K562 (cell line): ENCODE measurements around the gene AQP11. TPM values are rescaled to one million over a fixed set of nuclear protein-coding genes. Genes with fewer than 3 reads are reported as not detected.

Experiments
- CUX1 ChIP-seq: fragments of 200-800 bp; sonication (Bioruptor generic); IDR thresholded peaks from 2 replicates; pipeline ENCODE4 v1.6.1; 2016; ENCODE audit warnings: missing genetic modification characterization, missing compliant biosample characterization
- GTF2A2 ChIP-seq: IDR thresholded peaks from 2 replicates; pipeline ENCODE4 v1.6.1; 2016; ENCODE audit warnings: mild to moderate bottlenecking, missing genetic modification characterization, missing compliant biosample characterization
- HDGF ChIP-seq: fragments of 450-650 bp; IDR thresholded peaks from 2 replicates; pipeline ENCODE4 v1.6.1; 2016
- KDM5B ChIP-seq: fragments of 200-600 bp; sonication (generic); IDR thresholded peaks from 2 replicates; pipeline ENCODE4 v1.6.1; 2012; ENCODE audit warnings: low read depth, mild to moderate bottlenecking, moderate library complexity, low read length, control low read depth, inconsistent platforms; ENCODE audit not compliant: insufficient replicate concordance
- MAFG ChIP-seq: fragments of 450-650 bp; conservative IDR thresholded peaks from 2 replicates; pipeline ENCODE4 v1.6.1; 2016; ENCODE audit warnings: missing genetic modification characterization, missing compliant biosample characterization
- NR3C1 ChIP-seq: sonication (generic); formaldehyde crosslinking; IDR thresholded peaks from 2 replicates; pipeline ENCODE4 v1.8.1; 2022; ENCODE audit warnings: missing genetic modification reagents
- PHF21A ChIP-seq: fragments of 450-650 bp; IDR thresholded peaks from 2 replicates; pipeline ENCODE4 v1.6.1; 2017; ENCODE audit warnings: low read depth, borderline replicate concordance
- POLR2G ChIP-seq: fragments of 200-400 bp; formaldehyde crosslinking; IDR thresholded peaks from 2 replicates; pipeline ENCODE4 v1.6.1; 2017; ENCODE audit warnings: low read depth, mild to moderate bottlenecking, antibody characterized with exemption, low read length, moderate library complexity
- SMARCC2 ChIP-seq: fragments of 450-650 bp; IDR thresholded peaks from 2 replicates; pipeline ENCODE4 v1.6.1; 2017; ENCODE audit warnings: antibody characterized with exemption, moderate library complexity, mild to moderate bottlenecking, low read depth
- SRSF3 ChIP-seq: fragments of 200-400 bp; formaldehyde crosslinking; IDR thresholded peaks from 2 replicates; pipeline ENCODE4 v1.6.1; 2016; ENCODE audit warnings: mild to moderate bottlenecking, low read length, moderate library complexity; ENCODE audit not compliant: insufficient read depth
- TBL1XR1 ChIP-seq, 2 experiments: IDR thresholded peaks; 2 replicates each; pipeline ENCODE4 v1.6.1; 2012; ENCODE audit warnings: improper control_type of control experiment in 2 of 2, low read length in 2 of 2, mild to moderate bottlenecking in 1 of 2
- ZBTB1 ChIP-seq: sonication (generic); formaldehyde crosslinking; IDR thresholded peaks from 2 replicates; pipeline ENCODE4 v1.8.1; 2023; ENCODE audit warnings: missing genetic modification reagents, low read depth, mild to moderate bottlenecking, borderline replicate concordance
- ZBTB26 ChIP-seq: fragments of 450-650 bp; formaldehyde crosslinking; IDR thresholded peaks from 2 replicates; pipeline ENCODE4 v1.4.0; 2022; ENCODE audit warnings: missing genetic modification characterization
- ZC3H8 ChIP-seq: fragments of 450-650 bp; IDR thresholded peaks from 2 replicates; pipeline ENCODE4 v1.6.1; 2017
- ZNF282 ChIP-seq: sonication (generic); formaldehyde crosslinking; IDR thresholded peaks from 2 replicates; pipeline ENCODE4 v1.8.1; 2023; ENCODE audit warnings: missing genetic modification reagents
- ZNF445 ChIP-seq: fragments of 250-450 bp; sonication (Bioruptor Pico); IDR thresholded peaks from 2 replicates; pipeline ENCODE4 v1.4.0; 2020; ENCODE audit warnings: low read depth, mild to moderate bottlenecking, moderate library complexity
- polyA plus RNA-seq, 8 experiments: library from polyadenylated mRNA; depleted of rRNA in 4 of 8; stranded (reverse) in 5 of 8; unstranded in 3 of 8; fragments of >200 nt; fragmentation: Nextera tagmentation in 2 of 8; fragmentation: Illumina TruSeq in 1 of 8; extraction: Ambion mirVana in 2 of 8; extraction: Trizol in 1 of 8; gene quantifications; 2 replicates each; pipeline versions ENCODE4 v1.2.1 to v1.2.3, GENCODE V29; 2011 to 2014; ENCODE audit warnings: inconsistent platforms in 1 of 8, missing spikeins in 1 of 8
- total RNA-seq, 7 experiments: library from RNA; depleted of rRNA in 6 of 7; stranded (reverse); fragments of >200 nt in 6 of 7; fragmentation: Illumina TruSeq in 2 of 7; extraction: Trizol in 2 of 7; gene quantifications; 2 replicates each; pipeline versions ENCODE4 v1.2.1 to v1.2.3, GENCODE V29; 2011 to 2021; ENCODE audit warnings: low replicate concordance in 1 of 7
- TF ChIP-seq, protein P1 (sequence below), 3 experiments: fragments of 200-800 bp in 1 of 3; fragments of 250-450 bp in 1 of 3; fragments of 450-650 bp in 1 of 3; sonication (Bioruptor Pico) in 1 of 3; sonication (Bioruptor generic) in 1 of 3; formaldehyde crosslinking in 1 of 3; IDR thresholded peaks; 2 replicates each; pipeline versions ENCODE4 v1.6.1 to v1.8.0; 2016 to 2022; ENCODE audit warnings: mild to moderate bottlenecking in 2 of 3, missing genetic modification characterization in 2 of 3, missing compliant biosample characterization in 1 of 3, moderate library complexity in 1 of 3

Gene AQP11
- total and polyA plus RNA-seq, 9 of the 15 experiments (the other 6 are each of a cell fraction or from before 2014, with no cell fraction given): 0.09 to 1.0 (median 0.36) TPM

DNA sequence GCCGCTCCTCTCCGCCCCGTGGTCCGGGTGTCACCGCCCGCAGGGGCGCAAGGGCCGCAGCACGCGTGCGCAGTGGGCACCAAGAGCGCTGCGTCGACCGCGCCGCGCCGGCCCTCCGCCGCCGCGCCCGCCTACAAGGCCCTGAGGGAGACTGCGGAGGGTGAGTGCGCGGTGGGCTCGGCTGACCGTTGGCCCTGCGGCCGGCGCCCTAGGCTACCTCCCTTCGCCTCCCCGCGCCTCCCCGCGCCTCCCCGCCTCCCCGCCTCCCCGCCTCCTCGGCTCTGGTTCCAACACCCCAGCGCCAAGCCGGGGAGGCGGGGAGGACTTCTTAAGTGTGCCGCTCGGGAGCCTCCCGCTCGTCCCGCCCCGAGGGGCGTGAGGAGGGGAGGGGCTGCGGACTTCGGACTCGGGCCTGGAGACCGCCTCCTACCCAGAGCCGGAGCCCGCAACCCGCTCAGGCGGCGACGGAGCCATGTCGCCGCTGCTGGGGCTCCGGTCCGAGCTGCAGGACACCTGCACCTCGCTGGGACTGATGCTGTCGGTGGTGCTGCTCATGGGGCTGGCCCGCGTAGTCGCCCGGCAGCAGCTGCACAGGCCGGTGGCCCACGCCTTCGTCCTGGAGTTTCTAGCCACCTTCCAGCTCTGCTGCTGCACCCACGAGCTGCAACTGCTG is at the start of gene AQP11 (continued):
- TF ChIP-seq ZBTB1 (CRISPR knock-in tag): peak; percentile 89; the same call in 1 of the 2 replicates
- TF ChIP-seq MAFG (tag): no peak
- TF ChIP-seq HDGF: no peak
- TF ChIP-seq SRSF3: no peak
- peak; percentile 76 for TF ChIP-seq KDM5B
- no peak for TF ChIP-seq PHF21A
- no peak for TF ChIP-seq TBL1XR1 (IDR thresholded peaks at IDR 0.05; ENCODE audit: low read length in 2 of 2)
- TF ChIP-seq NR3C1: no peak
- TF ChIP-seq ZNF445 (CRISPR knock-in tag): no peak
- no peak for TF ChIP-seq ZNF282
- peak; percentile 82 for TF ChIP-seq POLR2G
- TF ChIP-seq ZC3H8: no peak
- TF ChIP-seq GTF2A2 (tag): no peak
- TF ChIP-seq, protein P1, sequence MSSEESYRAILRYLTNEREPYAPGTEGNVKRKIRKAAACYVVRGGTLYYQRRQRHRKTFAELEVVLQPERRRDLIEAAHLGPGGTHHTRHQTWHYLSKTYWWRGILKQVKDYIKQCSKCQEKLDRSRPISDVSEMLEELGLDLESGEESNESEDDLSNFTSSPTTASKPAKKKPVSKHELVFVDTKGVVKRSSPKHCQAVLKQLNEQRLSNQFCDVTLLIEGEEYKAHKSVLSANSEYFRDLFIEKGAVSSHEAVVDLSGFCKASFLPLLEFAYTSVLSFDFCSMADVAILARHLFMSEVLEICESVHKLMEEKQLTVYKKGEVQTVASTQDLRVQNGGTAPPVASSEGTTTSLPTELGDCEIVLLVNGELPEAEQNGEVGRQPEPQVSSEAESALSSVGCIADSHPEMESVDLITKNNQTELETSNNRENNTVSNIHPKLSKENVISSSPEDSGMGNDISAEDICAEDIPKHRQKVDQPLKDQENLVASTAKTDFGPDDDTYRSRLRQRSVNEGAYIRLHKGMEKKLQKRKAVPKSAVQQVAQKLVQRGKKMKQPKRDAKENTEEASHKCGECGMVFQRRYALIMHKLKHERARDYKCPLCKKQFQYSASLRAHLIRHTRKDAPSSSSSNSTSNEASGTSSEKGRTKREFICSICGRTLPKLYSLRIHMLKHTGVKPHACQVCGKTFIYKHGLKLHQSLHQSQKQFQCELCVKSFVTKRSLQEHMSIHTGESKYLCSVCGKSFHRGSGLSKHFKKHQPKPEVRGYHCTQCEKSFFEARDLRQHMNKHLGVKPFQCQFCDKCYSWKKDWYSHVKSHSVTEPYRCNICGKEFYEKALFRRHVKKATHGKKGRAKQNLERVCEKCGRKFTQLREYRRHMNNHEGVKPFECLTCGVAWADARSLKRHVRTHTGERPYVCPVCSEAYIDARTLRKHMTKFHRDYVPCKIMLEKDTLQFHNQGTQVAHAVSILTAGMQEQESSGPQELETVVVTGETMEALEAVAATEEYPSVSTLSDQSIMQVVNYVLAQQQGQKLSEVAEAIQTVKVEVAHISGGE (CRISPR knock-in tag; IDR thresholded peaks at IDR 0.05): no peak
- TF ChIP-seq CUX1: no peak
- no peak for TF ChIP-seq SMARCC2
- TF ChIP-seq ZBTB26 (CRISPR knock-in tag): no peak
